Panc1 (cell line): ENCODE results near the gene TMPRSS6.

Experiments used
- CTCF ChIP-seq: fragments of 450-650 bp; IDR thresholded peaks from 2 replicates; pipeline ENCODE4 v1.5.1; 2017; ENCODE audit warnings: mild to moderate bottlenecking
- POLR2AphosphoS5 ChIP-seq: IDR thresholded peaks from 2 replicates; pipeline ENCODE4 v1.6.1; 2012; ENCODE audit warnings: mild to moderate bottlenecking, low read depth, low read length, moderate library complexity
- REST ChIP-seq, 2 experiments: IDR thresholded peaks; 2 replicates each; pipeline ENCODE4 v1.6.1; 2011 to 2012; ENCODE audit warnings: low read depth in 2 of 2, control low read depth in 1 of 2, low read length in 1 of 2, mild to moderate bottlenecking in 1 of 2, moderate library complexity in 1 of 2; ENCODE audit not compliant: insufficient read depth in 1 of 2
- SIN3A ChIP-seq: IDR thresholded peaks from 2 replicates; pipeline ENCODE4 v1.6.1; 2012; ENCODE audit warnings: low read depth, mild to moderate bottlenecking, low read length, moderate library complexity, borderline replicate concordance; ENCODE audit not compliant: insufficient read depth
- TCF7L2 ChIP-seq: IDR thresholded peaks from 2 replicates; pipeline ENCODE4 v1.6.1; 2011; ENCODE audit warnings: mild to moderate bottlenecking, low read depth, low read length, inconsistent platforms

- no peak for TF ChIP-seq CTCF
- no peak for TF ChIP-seq POLR2AphosphoS5
- no peak for TF ChIP-seq SIN3A
- no peak for TF ChIP-seq REST (IDR thresholded peaks at IDR 0.05; ENCODE audit: insufficient read depth in 1 of 2, low read depth in 2 of 2, low read length in 1 of 2)
- TF ChIP-seq TCF7L2 = no peak
These were observed 21.4 kb downstream of the TMPRSS6 start for GRCh38 chr22:37088108-37088605.
